Trophoblast cell (in vitro differentiated cells and primary cell): ENCODE data around the gene IQCM.
"Not testable (repeated sequence)": the region's sequence is repeated elsewhere in the genome, so short reads cannot be mapped to it uniquely, and the experiment has no call there.

Source experiments
- DNase-seq, 2 donors: peaks; one replicate each; pipeline ENCODE4 v3.0.0-alpha.2; 2016
- H2AFZ ChIP-seq: 2 replicates; pipeline ENCODE4 v1.6.1; 2013; ENCODE audit warnings: low read length, moderate library complexity, mild to moderate bottlenecking; ENCODE audit not compliant: insufficient read depth, poor library complexity
- H2AK5ac ChIP-seq: 2 replicates; pipeline ENCODE4 v1.6.1; 2013; ENCODE audit warnings: mild to moderate bottlenecking, low read length
- H2BK120ac ChIP-seq: 2 replicates; pipeline ENCODE4 v1.6.1; 2013; ENCODE audit warnings: low read length, mild to moderate bottlenecking, moderate library complexity; ENCODE audit not compliant: insufficient read depth, poor library complexity
- H2BK12ac ChIP-seq: 2 replicates; pipeline ENCODE4 v1.6.1; 2013; ENCODE audit warnings: mild to moderate bottlenecking, low read length, moderate library complexity
- H2BK5ac ChIP-seq: 2 replicates; pipeline ENCODE4 v1.6.1; 2013; ENCODE audit warnings: low read length, low read depth, moderate library complexity, mild to moderate bottlenecking; ENCODE audit not compliant: poor library complexity
- H3K14ac ChIP-seq: 2 replicates; pipeline ENCODE4 v1.6.1; 2013; ENCODE audit warnings: mild to moderate bottlenecking, low read length
- H3K18ac ChIP-seq: 2 replicates; pipeline ENCODE4 v1.6.1; 2013; ENCODE audit warnings: mild to moderate bottlenecking, low read length
- H3K23ac ChIP-seq: 2 replicates; pipeline ENCODE4 v1.6.1; 2013; ENCODE audit warnings: low read length
- H3K27ac ChIP-seq: 2 replicates; pipeline ENCODE4 v1.5.1; 2013; ENCODE audit warnings: low read depth, mild to moderate bottlenecking, inconsistent platforms, low read length, moderate library complexity
- H3K27me3 ChIP-seq: 2 replicates; pipeline ENCODE4 v1.6.1; 2013; ENCODE audit warnings: inconsistent platforms, mild to moderate bottlenecking, low read length, moderate library complexity; ENCODE audit not compliant: insufficient read depth
- H3K36me3 ChIP-seq, 2 experiments: 1 replicate in 1 of 2; 2 replicates in 1 of 2; pipeline ENCODE4 v1.6.1; 2013; ENCODE audit warnings: low read length in 2 of 2, mild to moderate bottlenecking in 2 of 2, moderate library complexity in 1 of 2; ENCODE audit not compliant: insufficient read depth in 2 of 2, control insufficient read depth in 1 of 2
- H3K4ac ChIP-seq: 2 replicates; pipeline ENCODE4 v1.6.1; 2013; ENCODE audit warnings: low read depth, mild to moderate bottlenecking, low read length, moderate library complexity
- H3K4me1 ChIP-seq, 2 experiments: 1 replicate in 1 of 2; 2 replicates in 1 of 2; pipeline ENCODE4 v1.6.1; 2013; ENCODE audit warnings: low read length in 2 of 2, mild to moderate bottlenecking in 2 of 2, moderate library complexity in 1 of 2; ENCODE audit not compliant: insufficient read depth in 2 of 2, control insufficient read depth in 1 of 2
- H3K4me2 ChIP-seq: 2 replicates; pipeline ENCODE4 v1.6.1; 2013; ENCODE audit warnings: inconsistent platforms, mild to moderate bottlenecking, low read length, moderate library complexity
- H3K4me3 ChIP-seq: 2 replicates; pipeline ENCODE4 v1.5.1; 2013; ENCODE audit warnings: mild to moderate bottlenecking, low read depth, low read length, inconsistent platforms
- H3K79me1 ChIP-seq: one replicate; pipeline ENCODE4 v1.6.1; 2013; ENCODE audit warnings: low read length
- H3K79me2 ChIP-seq: 2 replicates; pipeline ENCODE4 v1.6.1; 2013; ENCODE audit warnings: low read length, mild to moderate bottlenecking; ENCODE audit not compliant: control insufficient read depth, insufficient read depth, poor library complexity
- H3K9ac ChIP-seq: 2 replicates; pipeline ENCODE4 v1.6.1; 2013; ENCODE audit warnings: mild to moderate bottlenecking, low read length
- H3K9me3 ChIP-seq: 2 replicates; pipeline ENCODE4 v1.6.1; 2013; ENCODE audit warnings: low read depth, mild to moderate bottlenecking, control low read depth, inconsistent platforms, low read length; ENCODE audit not compliant: insufficient read depth
- H4K12ac ChIP-seq: 2 replicates; pipeline ENCODE4 v1.6.1; 2013; ENCODE audit warnings: low read depth, mild to moderate bottlenecking, low read length, moderate library complexity
- H4K8ac ChIP-seq: 2 replicates; pipeline ENCODE4 v1.6.1; 2013; ENCODE audit warnings: low read depth, mild to moderate bottlenecking, low read length, moderate library complexity
- H4K91ac ChIP-seq: one replicate; pipeline ENCODE4 v1.6.1; 2013; ENCODE audit warnings: low read depth, mild to moderate bottlenecking, low read length, moderate library complexity
- WGBS: extraction: QIAGEN DNeasy Blood & Tissue Kit; methylation state at CpG from one replicate; pipeline ENCODE4 v1.1.7; 2013; ENCODE audit warnings: missing lambda C conversion rate; ENCODE audit not compliant: insufficient read length, insufficient coverage; ENCODE audit errors: extremely low coverage; 5-methylcytosine and 5-hydroxymethylcytosine counted together

Gene IQCM

GRCh38 chr4:149511558-149512298 lies 303.9 kb downstream of the IQCM start:
- Histone ChIP-seq H4K12ac (no peak overlapping the region), H4K91ac (no peak overlapping the region), H3K9ac (no peak overlapping the region), H3K9me3 (no peaks in the 10 kb centered on the region), H2BK120ac (no peak overlapping the region), H2BK5ac (no peak overlapping the region), H3K79me1 (no peaks in the 10 kb centered on the region), H3K27ac (no peak overlapping the region), H2AFZ (no peak overlapping the region), H3K36me3 (no peaks in the 10 kb centered on the region), H3K4me3 (no peak overlapping the region), H3K4me1 (no peaks in the 10 kb centered on the region), H3K18ac (no peak overlapping the region), H3K27me3 (no peaks in the 10 kb centered on the region), H3K4me2 (no peak overlapping the region), H3K23ac (no peak overlapping the region), H4K8ac (no peak overlapping the region), H3K4ac (no peak overlapping the region), H2BK12ac (no peak overlapping the region), H3K14ac (no peak overlapping the region), H2AK5ac (no peak overlapping the region), H3K79me2 (no peaks in the 10 kb centered on the region)
- no peak for DNase-seq
- WGBS: no CpG with 5 or more reads among the region's 2 CpGs

DNA sequence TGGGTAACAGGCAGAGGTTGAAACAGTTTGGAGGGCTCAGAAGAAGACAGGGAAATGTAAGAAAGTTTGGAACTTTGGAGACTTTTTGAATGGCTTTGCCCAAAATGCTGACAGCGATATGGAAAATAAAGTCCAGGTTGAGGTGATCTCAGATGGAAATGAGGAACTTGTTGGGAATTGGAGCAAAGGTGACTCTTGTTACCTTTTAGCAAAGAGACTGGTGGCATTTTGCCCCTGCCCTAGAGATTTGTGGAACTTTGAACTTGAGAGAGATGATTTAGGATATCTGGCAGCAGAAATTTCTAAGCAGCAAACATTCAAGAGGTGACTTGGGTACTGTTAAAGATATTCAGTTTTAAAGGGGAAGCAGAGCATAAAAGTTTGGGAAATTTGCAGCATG lies 308.3 kb downstream of the IQCM start:
- no CpG with 5 or more reads among the region's 1 CpG for WGBS
- not testable (repeated sequence) for DNase-seq, H4K91ac ChIP-seq, H4K12ac ChIP-seq, H4K8ac ChIP-seq, H3K4ac ChIP-seq, H3K4me3 ChIP-seq, H3K36me3 ChIP-seq, H2BK5ac ChIP-seq, H3K14ac ChIP-seq, H3K27me3 ChIP-seq, H3K27ac ChIP-seq, H3K79me1 ChIP-seq, H2AK5ac ChIP-seq, H3K9ac ChIP-seq, H3K23ac ChIP-seq, H2BK120ac ChIP-seq, H2BK12ac ChIP-seq, H2AFZ ChIP-seq, H3K9me3 ChIP-seq, H3K4me2 ChIP-seq, H3K4me1 ChIP-seq, H3K18ac ChIP-seq, H3K79me2 ChIP-seq

DNA sequence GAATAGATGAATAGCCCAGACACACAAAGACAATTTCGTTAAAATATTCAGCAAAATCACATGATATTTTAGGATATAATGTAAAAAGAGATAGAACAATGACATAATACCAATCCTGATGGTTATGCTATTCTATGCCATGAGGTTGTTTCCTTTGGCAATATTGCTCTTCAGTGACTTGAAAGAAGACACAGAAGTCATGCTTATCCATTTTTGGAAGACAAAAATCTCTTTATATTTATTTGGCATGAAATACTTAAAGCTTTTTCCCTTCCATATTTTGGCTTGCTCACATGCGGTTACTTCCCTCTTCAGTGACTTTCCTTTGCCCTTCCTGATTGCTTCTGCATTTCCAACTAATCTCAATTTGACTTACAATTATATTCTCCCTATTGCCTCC lies 314.8 kb downstream of the IQCM start:
- no CpG with 5 or more reads among the region's 2 CpGs for WGBS

DNA sequence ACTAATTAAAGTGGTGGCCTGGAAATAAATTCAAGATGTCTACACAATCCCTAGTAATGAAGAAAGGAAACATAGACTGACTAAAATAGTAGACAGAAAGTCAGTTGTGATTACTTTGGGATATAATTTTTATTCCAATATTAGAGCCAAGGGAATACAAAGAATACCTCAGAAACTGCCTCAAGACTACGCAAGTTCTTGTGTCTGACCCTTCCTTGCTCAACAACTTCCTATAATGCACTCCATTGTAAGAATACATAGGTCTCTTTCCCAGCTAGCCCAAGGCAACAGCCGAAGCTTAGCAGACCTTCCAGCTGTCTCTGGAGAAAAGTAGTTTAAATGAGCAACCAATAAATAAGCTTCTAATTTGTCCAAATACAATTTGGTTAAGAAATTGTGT lies 315.9 kb downstream of the IQCM start:
- no peak overlapping the region for H2BK120ac ChIP-seq
- H2BK12ac ChIP-seq: no peak overlapping the region
- no peak overlapping the region for H2AFZ ChIP-seq
- H3K14ac ChIP-seq: no peak overlapping the region
- no peaks in the 10 kb centered on the region for H3K9me3 ChIP-seq
- no peaks in the 10 kb centered on the region for H3K4me1 ChIP-seq
- H3K4me3 ChIP-seq: no peak overlapping the region
- H3K36me3 ChIP-seq: no peaks in the 10 kb centered on the region
- H3K79me1 ChIP-seq: no peaks in the 10 kb centered on the region
- H3K27me3 ChIP-seq: no peaks in the 10 kb centered on the region
- no peak overlapping the region for H4K8ac ChIP-seq
- no CpG with 5 or more reads among the region's 2 CpGs for WGBS
- no peak overlapping the region for H3K4me2 ChIP-seq
- H4K12ac ChIP-seq: no peak overlapping the region
- no peak overlapping the region for H2BK5ac ChIP-seq
- no peak overlapping the region for H3K27ac ChIP-seq
- H2AK5ac ChIP-seq: no peak overlapping the region
- H3K9ac ChIP-seq: no peak overlapping the region
- no peaks in the 10 kb centered on the region for H3K79me2 ChIP-seq
- H3K23ac ChIP-seq: no peak overlapping the region
- H4K91ac ChIP-seq: no peak overlapping the region
- DNase-seq: no peak
- H3K18ac ChIP-seq: no peak overlapping the region
- H3K4ac ChIP-seq: no peak overlapping the region

More for the DNA sequence above, 314.8 kb downstream of the IQCM start:
- no peak overlapping the region for H2BK120ac ChIP-seq
- no peak overlapping the region for H3K14ac ChIP-seq
- no peak overlapping the region for H3K27ac ChIP-seq
- no peaks in the 10 kb centered on the region for H3K9me3 ChIP-seq
- H3K9ac ChIP-seq: no peak overlapping the region
- DNase-seq: no peak
- H3K79me2 ChIP-seq: no peaks in the 10 kb centered on the region
- no peak overlapping the region for H4K12ac ChIP-seq
- no peak overlapping the region for H4K8ac ChIP-seq
- H2BK12ac ChIP-seq: no peak overlapping the region
- H3K4me1 ChIP-seq: no peaks in the 10 kb centered on the region
- H2AFZ ChIP-seq: no peak overlapping the region
- H3K79me1 ChIP-seq: no peaks in the 10 kb centered on the region
- H3K18ac ChIP-seq: no peak overlapping the region
- H3K4me2 ChIP-seq: no peak overlapping the region
- H3K4me3 ChIP-seq: no peak overlapping the region
- no peak overlapping the region for H2BK5ac ChIP-seq
- no peak overlapping the region for H2AK5ac ChIP-seq
- no peak overlapping the region for H4K91ac ChIP-seq
- no peaks in the 10 kb centered on the region for H3K36me3 ChIP-seq
- H3K23ac ChIP-seq: no peak overlapping the region
- H3K27me3 ChIP-seq: no peaks in the 10 kb centered on the region
- H3K4ac ChIP-seq: no peak overlapping the region
